ENCODE measurements around the gene TULP4.
"Not testable (repeated sequence)": the region's sequence is repeated elsewhere in the genome, so short reads cannot be mapped to it uniquely, and the experiment has no call there.

Gene TULP4

DNA sequence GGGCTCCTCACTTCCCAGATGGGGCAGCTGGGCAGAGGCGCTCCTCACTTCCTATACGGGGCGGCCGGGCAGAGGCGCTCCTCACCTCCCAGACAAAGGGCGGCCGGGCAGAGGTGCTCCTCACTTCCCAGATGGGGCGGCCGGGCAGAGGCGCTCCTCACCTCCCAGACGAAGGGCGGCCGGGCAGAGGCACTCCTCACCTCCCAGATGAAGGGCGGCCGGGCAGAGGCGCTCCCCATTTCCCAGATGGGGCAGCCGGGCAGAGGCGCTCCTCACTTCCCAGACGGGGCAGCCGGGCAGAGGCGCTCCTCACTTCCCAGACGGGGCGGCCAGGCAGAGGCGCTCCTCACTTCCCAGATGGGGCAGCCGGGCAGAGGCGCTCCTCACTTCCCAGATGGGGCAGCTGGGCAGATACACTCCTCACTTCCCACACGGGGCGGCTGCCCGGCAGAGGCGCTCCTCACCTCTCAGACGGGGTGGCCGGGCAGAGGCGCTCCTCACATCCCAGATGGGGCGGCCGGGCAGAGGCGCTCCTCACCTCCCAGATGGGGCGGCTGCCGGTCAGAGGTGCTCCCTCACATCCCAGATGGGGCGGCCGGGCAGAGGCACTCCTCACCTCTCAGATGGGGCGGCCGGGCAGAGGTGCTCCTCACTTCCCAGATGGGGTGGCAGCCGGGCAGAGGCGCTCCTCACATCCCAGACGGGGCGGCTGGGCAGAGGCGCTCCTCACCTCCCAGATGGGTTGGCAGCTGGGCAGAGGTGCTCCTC, 36.7 kb downstream of the TULP4 start:
- H3K27ac Mint-ChIP-seq; DNase-seq; H3K9me3 Mint-ChIP-seq; ATAC-seq (replicated peaks); H3K4me3 Mint-ChIP-seq; H3K27me3 Mint-ChIP-seq: not testable (repeated sequence)
- Mint-ChIP-seq H3K36me3 (peaks cover 17 to 40% of the 10 kb centered on the region in 2 donors), H3K4me1 (peaks cover 12 to 15% of the 10 kb centered on the region in 2 donors)

DNA sequence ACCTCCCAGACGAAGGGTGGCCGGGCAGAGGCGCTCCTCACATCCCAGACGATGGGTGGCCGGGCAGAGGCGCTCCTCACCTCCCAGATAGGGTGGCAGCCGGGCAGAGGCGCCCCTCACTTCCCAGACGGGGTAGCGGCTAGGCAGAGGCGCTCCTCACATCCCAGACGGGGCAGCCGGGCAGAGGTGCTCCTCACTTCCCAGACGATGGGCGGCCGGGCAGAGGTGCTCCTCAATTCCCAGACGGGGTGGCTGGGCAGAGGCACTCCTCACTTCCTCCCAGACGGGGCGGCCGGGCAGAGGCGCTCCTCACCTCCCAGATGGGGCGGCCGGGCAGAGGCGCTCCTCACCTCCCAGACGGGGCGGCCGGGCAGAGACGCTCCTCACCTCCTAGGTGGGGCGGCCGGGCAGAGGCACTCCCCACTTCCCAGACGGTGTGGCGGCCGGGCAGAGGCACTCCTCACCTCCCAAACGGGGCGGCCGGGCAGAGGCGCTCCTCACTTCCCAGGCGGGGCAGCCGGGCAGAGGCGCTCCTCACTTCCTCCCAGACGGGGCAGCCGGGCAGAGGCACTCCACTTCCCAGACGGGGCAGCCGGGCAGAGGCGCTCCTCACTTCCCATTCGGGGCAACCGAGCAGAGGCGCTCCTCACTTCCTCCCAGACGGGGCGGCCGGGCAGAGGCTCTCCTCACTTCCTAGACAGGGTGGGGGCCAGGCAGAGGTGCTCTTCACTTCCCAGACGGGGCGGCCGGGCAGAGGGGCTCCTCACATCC, 37.4 kb downstream of the TULP4 start:
- not testable (repeated sequence) for H3K9me3 Mint-ChIP-seq; ATAC-seq (replicated peaks); DNase-seq; H3K27me3 Mint-ChIP-seq; H3K4me3 Mint-ChIP-seq; H3K27ac Mint-ChIP-seq
- Mint-ChIP-seq H3K4me1 (peaks cover 9 to 11% of the 10 kb centered on the region in 2 donors), H3K36me3 (peaks cover 15 to 33% of the 10 kb centered on the region in 2 donors)

DNA sequence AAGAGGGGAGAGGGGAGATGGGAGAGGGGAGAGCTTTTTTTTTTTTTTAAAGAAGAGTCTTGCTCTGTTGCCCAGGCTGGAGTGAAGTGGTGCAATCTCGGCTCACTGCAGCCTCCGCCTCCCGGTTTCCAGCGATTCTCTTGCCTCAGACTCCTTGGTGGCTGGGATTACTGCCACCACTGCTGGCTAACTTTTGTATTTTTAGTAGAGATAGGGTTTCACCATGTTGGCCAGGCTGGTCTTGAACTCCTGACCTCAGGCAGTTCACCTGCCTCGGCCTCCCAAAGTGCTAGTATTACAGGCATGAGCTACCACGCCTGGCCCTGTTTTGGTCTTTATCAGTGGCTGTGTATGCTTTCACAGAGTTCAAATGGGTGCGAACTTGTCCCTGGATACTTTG, 38.5 kb downstream of the TULP4 start:
- not testable (repeated sequence) for H3K4me3 Mint-ChIP-seq; H3K9me3 Mint-ChIP-seq; DNase-seq; ATAC-seq (replicated peaks); H3K27me3 Mint-ChIP-seq; H3K27ac Mint-ChIP-seq
- H3K36me3 Mint-ChIP-seq: peaks cover 6 to 24% of the 10 kb centered on the region in 2 donors
- H3K4me1 Mint-ChIP-seq: peaks cover 7 to 18% of the 10 kb centered on the region in 2 donors

DNA sequence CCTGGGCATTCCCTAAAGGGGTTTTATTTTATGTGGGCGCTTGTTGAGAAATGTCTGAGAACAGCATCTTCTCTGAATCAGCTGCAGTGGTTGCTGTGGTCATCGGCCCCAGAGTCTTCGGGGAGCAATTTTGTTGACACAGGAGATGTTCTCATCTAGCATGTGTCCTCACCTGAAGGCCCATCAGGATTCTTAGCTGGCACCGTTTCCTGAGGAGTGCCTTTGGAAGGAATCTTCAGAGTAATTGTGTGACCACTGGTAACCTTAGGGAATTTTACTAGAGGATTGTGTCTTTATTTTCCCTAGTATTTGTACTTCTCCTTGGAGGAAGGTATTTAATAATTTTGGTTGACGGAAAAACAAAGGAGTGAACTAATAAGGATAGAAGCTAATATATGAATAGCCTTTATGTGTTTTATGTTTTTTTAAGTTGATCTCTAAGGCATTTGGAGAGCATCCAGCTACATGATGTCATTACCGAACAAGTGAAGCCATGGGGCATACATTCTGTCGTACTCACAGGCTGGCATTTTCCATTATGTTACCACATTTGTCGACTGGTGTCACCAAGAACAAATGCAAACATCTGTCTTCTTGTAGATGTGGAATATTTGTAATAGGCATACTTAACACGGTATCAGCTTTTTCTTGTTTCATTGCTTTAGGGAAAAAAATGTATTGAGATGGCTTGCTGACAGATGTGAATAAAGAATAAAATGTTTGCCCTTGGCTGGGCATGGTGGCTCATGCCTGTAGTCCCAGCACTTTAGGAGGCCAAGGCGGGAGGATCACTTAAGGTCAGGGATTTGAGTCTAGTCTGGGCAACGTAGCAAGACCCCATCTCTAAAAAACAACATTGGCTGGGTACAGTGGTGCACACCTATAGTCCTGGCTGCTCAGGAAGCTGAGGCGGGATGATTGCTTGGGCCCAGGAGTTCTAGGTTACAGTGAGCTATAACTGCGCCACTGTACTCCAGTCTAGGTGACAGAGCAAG, 41.9 kb downstream of the TULP4 start:
- H3K27me3 Mint-ChIP-seq: no peaks in the 10 kb centered on the region
- no peak for ATAC-seq (replicated peaks)
- H3K4me1 Mint-ChIP-seq: peaks cover 17 to 29% of the 10 kb centered on the region in 2 donors
- no peak for DNase-seq
- no peaks in the 10 kb centered on the region for H3K9me3 Mint-ChIP-seq
- peaks cover 2 to 6% of the 10 kb centered on the region in 2 donors for H3K36me3 Mint-ChIP-seq
- no peak overlapping the region for H3K27ac Mint-ChIP-seq
- no peak overlapping the region for H3K4me3 Mint-ChIP-seq

DNA sequence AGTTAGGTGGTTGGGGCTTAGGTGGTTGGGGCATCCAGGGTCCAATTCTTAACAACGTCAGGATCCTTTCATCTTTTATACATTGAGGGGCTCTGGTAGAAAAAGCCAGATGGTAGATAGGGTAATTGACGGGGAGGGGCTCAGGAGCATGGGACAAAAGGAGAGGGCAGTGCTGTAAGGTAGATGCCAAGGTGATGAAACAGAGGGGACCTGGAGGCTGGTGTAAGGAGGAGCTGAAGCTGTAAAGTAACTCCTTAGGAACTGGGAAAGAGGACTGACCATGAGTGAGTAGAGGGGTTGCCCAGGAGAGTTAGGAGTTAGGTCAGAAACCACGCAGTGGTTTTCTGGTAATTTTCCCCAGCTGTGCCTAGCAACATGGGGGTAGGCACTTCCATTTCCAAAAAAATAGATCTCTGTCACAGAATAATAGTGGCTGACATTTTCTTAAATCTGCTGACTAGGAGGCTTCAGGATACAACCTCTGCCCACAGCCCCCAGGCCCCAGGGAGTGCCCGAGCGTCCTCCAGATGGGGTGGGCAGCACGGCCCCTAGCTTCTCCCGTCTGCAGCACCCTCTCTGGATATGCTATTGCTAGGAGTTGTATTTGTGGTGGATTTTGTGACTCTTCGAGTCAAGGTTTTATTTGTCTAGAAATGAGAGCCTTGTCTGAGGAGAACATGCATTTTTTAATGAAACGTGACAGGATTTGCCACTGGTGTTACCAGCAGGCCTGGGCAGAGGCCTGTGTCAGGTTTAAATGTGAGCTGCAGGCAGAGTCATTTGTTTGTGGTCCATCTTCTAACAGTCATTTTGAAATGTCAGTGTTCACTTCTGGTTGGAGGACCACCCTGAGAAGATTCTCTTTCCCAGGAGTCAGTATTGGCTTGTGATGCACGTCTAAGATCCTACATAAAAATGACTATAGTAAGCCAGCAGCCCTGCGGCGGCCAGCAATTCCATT, 44.6 kb downstream of the TULP4 start:
- DNase-seq: no peak
- ATAC-seq (replicated peaks): no peak
- H3K27ac Mint-ChIP-seq: no peak overlapping the region
- H3K4me1 Mint-ChIP-seq: peaks cover 28 to 49% of the 10 kb centered on the region in 2 donors
- no peaks in the 10 kb centered on the region for H3K9me3 Mint-ChIP-seq
- H3K4me3 Mint-ChIP-seq: no peak overlapping the region
- H3K36me3 Mint-ChIP-seq: no peaks in the 10 kb centered on the region
- H3K27me3 Mint-ChIP-seq: no peaks in the 10 kb centered on the region

DNA sequence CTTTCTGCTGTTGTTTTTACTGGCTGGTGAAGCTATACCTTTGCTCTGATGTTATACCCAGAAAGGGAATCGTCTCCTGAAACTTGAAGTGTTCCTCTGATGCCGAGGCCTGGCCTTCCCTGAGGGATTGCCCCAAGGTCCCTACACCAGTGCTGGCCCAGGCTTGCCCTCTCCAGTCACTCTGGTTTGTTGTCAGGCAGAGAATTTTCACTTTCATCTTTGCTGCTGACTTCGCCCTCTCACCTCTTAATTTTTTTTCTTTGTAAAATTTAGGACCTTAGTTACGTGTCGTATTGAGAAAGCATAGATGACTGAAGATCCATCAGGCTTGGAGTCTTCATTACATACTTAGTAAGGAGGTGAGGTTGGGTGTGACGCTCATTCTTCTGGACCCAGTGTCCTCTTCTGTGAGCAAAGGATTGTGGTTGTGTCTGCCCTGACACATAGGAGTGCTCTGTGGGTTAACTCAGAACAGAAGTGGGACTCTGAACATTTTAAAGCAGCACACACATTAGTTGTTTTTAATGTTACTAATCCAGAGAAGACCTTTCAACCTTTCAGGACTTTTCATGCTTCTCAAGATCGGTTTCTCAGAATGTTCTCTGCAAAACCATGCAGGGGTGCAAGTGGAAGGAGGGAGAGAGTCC, 45.4 kb downstream of the TULP4 start:
- Mint-ChIP-seq H3K27ac (no peak overlapping the region), H3K27me3 (no peaks in the 10 kb centered on the region), H3K4me1 (peaks cover 31 to 49% of the 10 kb centered on the region in 2 donors), H3K36me3 (no peaks in the 10 kb centered on the region), H3K9me3 (no peaks in the 10 kb centered on the region), H3K4me3 (no peak overlapping the region)
- ATAC-seq (replicated peaks) (no peak), DNase-seq (no peak)

DNA sequence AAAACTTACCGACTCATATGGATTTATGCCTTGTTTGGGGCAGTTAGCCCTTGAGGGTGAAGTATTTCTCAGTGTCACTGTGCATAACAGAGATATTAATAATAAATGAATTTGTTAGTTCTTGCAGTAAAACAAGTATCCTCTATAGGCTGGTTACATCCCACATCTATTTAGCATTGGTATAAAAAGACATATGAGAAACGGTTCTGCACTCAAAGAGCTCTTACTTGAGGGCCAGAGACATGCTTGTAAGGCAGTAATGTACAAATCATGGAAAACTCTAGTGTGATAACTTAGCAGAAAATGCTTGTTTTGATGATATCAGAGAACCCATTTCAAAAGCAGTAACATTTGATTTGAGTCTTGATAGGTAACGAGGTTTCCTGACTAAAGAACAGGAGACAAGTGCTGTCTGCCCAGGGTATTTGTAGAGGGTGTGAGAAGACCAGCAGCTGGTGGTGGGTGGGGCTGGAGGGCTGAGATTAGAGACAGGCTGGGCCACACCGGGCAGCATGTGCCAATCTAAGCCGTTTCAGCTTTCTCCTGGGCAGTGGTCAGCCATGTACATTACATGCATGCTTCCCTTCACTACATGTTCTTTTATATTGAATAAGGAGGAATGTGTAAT, 46.3 kb downstream of the TULP4 start:
- DNase-seq (no peak), ATAC-seq (replicated peaks) (no peak)
- Mint-ChIP-seq H3K4me1 (peaks cover 31 to 49% of the 10 kb centered on the region in 2 donors), H3K4me3 (no peak overlapping the region), H3K36me3 (no peaks in the 10 kb centered on the region), H3K9me3 (no peaks in the 10 kb centered on the region), H3K27ac (no peak overlapping the region), H3K27me3 (no peaks in the 10 kb centered on the region)

DNA sequence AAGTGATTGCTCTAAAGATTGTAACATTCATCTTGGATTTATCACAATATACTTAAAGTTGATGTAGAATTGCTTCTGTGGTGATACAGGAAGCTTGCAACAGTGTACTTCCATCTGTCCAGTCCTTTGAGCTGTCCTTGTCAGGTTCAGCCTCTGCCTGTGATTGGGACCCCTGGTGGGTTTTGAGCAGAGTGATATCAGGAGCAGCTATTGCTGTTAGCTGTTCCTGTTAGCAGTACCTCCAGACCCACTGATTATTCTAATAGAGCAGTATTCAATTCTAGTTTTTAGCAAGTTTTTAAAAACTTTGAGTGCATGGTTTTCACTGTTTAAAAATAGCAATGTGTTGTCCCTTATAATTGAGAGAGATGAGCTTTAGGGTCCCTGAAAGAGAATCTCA, 48.8 kb downstream of the TULP4 start:
- H3K27ac Mint-ChIP-seq: no peak overlapping the region
- no peak overlapping the region for H3K4me3 Mint-ChIP-seq
- no peaks in the 10 kb centered on the region for H3K27me3 Mint-ChIP-seq
- peaks cover 3 to 4% of the 10 kb centered on the region in 2 donors for H3K9me3 Mint-ChIP-seq
- DNase-seq (no peak), ATAC-seq (replicated peaks) (no peak)
- H3K4me1 Mint-ChIP-seq: peaks cover 29 to 40% of the 10 kb centered on the region in 2 donors
- H3K36me3 Mint-ChIP-seq: peaks cover 4 to 8% of the 10 kb centered on the region in 2 donors

DNA sequence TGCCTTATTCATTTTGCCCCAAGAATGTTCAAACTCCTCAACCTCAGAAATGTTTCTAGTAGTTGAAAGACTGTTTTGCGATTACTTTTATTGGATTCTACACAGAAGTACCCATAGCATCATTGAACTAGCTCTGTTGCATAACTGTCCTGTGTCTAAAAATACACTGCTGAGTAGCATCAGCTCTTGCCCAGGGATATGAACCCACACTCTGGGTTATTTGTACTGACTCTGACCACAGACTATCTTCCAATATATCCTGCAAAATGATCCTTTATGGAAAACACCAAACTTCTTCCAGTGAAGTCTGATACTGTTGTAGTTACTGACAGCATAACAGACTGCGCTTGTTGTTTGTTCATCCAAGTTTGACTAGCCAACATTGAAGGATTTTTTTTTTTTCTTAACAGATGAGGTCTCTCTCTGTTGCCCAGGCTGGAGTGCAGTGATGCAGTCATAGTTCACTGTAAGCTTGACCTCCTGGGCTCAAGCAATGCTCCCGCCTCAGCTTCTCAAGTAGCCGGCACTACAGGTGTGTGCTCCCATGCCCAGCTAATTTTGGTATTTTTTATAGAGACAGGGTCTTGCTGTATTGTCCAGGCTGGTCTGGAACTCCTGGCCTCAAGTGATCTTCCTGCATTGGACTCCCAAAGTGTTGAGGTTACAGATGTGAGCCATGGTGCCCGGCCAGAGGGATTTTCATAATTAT, 49.9 kb downstream of the TULP4 start:
- DNase-seq (no peak), ATAC-seq (replicated peaks) (no peak)
- peaks cover 3 to 4% of the 10 kb centered on the region in 2 donors for H3K9me3 Mint-ChIP-seq
- no peak overlapping the region for H3K27ac Mint-ChIP-seq
- peaks cover 11% of the 10 kb centered on the region in 2 donors for H3K36me3 Mint-ChIP-seq
- H3K4me3 Mint-ChIP-seq: no peak overlapping the region
- peaks cover 20 to 29% of the 10 kb centered on the region in 2 donors for H3K4me1 Mint-ChIP-seq
- H3K27me3 Mint-ChIP-seq: no peaks in the 10 kb centered on the region

DNA sequence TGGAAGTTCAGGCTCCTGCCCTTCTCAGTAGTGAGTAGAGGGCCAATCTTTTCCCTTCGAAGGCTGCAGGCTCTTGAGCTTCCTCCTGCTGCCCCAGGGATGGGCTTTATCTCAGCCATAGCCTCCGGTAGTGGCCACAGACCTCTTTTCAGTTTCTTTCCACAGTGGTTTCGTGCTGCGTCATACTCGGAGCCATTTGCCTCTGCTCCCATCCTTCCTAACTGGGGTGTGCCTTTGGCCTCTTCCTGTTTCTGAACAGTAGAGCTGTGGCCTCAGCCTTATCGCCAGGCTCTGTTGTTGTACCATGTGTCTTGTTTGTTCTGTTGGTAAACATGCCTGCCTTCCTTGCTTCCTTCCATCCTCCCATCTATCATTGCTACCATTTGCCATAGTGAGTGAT, 54.1 kb downstream of the TULP4 start:
- ATAC-seq (replicated peaks): no peak
- H3K9me3 Mint-ChIP-seq: peaks cover 3 to 4% of the 10 kb centered on the region in 2 donors
- H3K36me3 Mint-ChIP-seq: peaks cover 11% of the 10 kb centered on the region in 2 donors
- no peaks in the 10 kb centered on the region for H3K27me3 Mint-ChIP-seq
- H3K4me3 Mint-ChIP-seq: no peak overlapping the region
- no peak for DNase-seq
- H3K27ac Mint-ChIP-seq: no peak overlapping the region
- peaks cover 0 to 7% of the 10 kb centered on the region in 2 donors for H3K4me1 Mint-ChIP-seq

DNA sequence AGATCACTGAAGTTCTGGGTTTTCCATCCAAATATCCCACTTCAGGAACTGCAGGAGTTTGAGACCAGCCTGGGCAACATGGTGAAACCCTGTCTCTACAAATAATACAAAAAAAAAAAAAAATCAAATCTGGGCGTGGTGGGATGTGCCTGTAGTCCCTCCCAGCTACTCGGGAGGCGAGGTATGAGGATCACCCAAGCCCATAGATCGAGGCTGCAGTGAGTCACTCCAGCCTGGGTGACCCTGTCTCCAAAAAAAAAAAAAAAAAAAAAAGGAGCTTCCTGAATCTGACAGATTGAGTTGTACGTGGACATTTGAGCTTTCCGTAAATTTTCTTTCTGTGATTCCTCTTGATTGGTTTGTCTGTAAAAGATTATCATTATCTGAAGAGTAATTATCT, 55.6 kb downstream of the TULP4 start:
- Mint-ChIP-seq H3K4me3 (no peak overlapping the region), H3K27ac (no peak overlapping the region), H3K27me3 (no peaks in the 10 kb centered on the region), H3K36me3 (peaks cover 11% of the 10 kb centered on the region in 2 donors), H3K9me3 (peaks cover 3 to 4% of the 10 kb centered on the region in 2 donors), H3K4me1 (peaks cover 0 to 2% of the 10 kb centered on the region in 2 donors)
- ATAC-seq (replicated peaks): no peak
- no peak for DNase-seq

DNA sequence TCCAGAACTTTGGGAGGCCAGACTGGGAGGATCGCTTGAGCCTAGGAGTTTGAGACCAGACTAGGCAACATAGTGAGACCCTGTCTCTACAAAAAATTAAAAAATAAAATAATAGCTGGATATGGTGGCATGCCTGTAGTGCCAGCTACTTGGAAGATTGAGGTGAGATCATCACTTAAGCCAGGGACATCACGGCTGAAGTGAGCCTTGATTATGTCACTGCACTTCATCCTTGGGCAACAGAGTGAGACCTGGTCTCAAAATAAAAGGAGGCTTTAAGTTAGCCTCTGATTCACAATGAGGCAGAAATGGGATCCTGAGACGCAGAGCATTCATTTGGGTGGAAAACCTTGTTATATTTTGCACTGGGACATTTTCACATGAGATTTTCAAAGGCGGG, 57.0 kb downstream of the TULP4 start:
- Mint-ChIP-seq H3K4me1 (peaks cover 0 to 2% of the 10 kb centered on the region in 2 donors), H3K27me3 (no peaks in the 10 kb centered on the region), H3K36me3 (peaks cover 11% of the 10 kb centered on the region in 2 donors), H3K27ac (no peak overlapping the region), H3K9me3 (peaks cover 3 to 4% of the 10 kb centered on the region in 2 donors), H3K4me3 (no peak overlapping the region)
- DNase-seq (no peak), ATAC-seq (replicated peaks) (no peak)

Data from stimulated activated naive B cell treated with anti-CD40 and anti-IgM and Interleukin-4, amounts not matched to agents 10 μg/mL and 1 μg/mL and 100 μg/mL, for 72 hours (primary cell).